H54 (cell line): ENCODE results near the gene TRERF1.
"Not testable (repeated sequence)": the region's sequence is repeated elsewhere in the genome, so short reads cannot be mapped to it uniquely, and the experiment has no call there.

Experiments used
- DNase-seq: peaks from one replicate; pipeline ENCODE4 v3.0.0; 2011; ENCODE audit warnings: low spot score, mixed read lengths; ENCODE audit not compliant: insufficient read length
- FAIRE-seq: peaks from 3 replicates; lab custom pipeline; 2011; peaks lifted over from hg19 to GRCh38; lab: Jason Lieb, UNC
- POLR2A ChIP-seq: IDR thresholded peaks from 2 replicates; pipeline ENCODE4 v1.6.1; 2011; ENCODE audit warnings: low read depth, mild to moderate bottlenecking, low read length

The TRERF1 gene

DNA sequence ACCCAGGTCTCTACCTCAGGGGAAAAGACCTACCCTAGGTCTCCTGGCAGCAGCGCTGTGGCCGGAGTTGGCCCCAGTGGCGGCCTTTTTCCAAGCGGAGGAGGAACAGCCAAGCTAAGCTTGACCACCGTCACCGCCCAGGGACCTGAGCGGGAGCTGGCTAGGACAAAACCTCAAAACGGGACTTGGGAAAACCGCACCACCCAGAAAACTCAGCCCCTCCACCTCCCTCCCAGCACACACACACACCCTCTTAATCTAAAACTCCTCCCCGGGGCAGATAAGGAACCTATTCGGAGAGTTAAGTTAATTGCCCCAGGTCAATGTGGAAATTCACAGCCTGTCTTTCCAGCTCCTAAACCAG, 2.7 kb upstream of the TRERF1 start:
- no peak for FAIRE-seq

DNA sequence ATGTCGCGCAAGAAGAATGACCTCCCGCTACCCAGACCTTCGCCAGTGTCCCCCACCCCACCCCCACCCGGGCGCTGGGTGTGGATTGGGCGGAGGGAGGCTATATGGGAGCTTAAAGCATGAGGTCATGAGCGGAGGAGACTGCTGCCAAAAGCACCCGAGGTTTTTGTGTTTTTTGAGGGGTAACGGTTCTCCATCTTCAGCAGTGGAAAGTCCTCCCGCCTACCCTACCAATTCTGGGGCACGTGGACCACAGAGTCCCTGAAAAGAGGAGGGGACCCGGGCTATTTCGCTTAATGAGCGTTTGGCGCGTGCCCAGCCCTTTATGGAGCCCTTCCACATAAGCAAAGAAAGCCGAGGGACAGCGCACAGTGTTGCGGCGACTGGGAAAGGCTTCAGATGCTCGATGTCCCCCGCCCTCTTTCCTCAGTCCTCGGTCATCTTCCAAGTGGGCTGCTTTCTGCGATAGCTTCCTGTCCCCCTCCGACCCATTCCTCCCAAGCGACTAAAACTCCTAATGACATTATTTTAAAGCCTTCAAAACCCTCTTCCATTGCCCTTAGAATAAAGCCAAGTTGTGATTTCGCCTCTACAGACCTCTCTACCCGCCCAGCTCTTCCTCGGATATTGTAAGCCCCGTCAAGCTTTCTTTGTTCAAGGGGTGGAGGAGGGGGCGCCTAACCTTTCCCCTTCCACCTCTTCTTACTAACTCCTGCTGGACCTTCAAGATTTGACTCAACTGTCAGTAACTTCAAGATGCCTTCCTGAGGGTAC, 2.1 kb upstream of the TRERF1 start:
- FAIRE-seq, result no peak

More for the DNA sequence above, 2.7 kb upstream of the TRERF1 start:
- TF ChIP-seq POLR2A, result no peak
- DNase-seq, result no peak

DNA sequence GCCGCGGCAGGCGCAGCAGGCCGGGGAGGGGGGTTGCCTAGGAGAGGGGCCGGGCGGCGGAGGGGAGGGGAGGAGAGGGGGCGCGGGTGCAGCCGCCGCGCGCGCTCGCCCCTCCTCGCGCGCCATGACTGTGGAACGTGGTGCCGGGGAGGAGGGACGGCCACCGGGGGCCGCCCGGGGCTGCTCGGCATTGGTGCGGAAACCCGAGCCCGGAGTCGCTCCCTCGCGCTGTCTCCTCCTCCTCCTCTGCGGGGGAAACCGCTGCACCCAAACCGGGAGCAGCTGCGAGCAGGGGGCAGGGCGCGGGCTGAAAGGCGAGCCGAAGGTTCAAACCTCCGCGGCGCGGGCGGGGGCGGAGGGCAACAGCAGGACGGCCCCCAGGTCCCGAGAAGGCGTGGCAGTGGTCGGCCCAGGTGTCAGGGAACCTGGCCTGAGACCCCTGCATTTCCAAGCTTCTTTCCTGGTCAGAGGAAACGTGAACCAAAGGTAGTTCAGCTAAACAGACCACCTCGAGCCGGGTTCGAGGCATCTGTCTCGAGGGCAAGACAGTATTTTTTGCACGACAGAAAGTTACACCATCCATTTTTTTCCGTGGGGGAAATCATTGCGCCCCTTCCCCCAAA, 1.4 kb upstream of the TRERF1 start:
- peak; percentile 28 for TF ChIP-seq POLR2A
- FAIRE-seq, result no peak
- peak; percentile 90 for DNase-seq

More for the DNA sequence above, 2.1 kb upstream of the TRERF1 start:
- TF ChIP-seq POLR2A, result no peak
- no peak for DNase-seq

DNA sequence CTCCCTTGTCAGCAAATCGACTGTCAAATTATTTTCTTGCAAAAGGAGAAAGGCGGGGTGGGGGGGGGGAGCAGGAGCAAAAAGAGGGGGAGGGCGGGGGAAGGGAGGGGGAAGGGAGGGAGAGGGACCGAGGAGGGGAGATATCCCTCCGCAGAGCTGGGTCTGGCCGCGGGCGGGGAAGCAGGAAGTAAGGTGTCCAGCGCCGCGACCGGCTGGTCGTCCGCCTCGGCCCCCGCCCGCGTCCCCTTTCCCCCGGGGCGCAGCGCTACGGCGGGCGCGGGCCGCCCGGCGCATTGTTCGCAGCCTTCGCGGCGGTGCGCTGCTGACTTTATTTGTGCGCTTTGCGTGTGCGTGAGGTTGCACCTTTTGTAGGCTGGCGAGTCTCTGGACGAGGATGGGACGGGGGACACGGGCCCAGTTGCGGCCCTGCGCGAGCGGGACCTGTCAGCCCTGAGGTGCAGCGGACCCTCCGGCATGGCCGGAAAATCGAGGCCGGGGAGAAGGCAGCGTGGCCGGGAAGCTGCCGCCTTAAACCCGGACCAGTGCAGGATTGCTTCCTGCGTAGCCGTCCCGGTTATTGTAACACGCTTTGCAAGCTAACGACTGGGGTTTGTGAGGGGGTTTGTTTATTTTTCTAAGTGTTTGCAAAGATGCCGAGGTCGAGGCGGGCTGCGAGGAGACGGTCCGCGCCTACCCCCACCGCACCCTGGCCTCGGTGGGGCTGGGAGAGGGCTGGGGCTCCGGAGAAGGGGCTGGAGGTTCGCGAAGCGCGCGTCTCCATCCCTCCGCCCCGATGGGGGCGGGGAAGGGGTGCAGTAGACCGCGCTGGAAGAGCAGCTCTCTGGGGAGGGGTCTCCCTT, 675 bp upstream of the TRERF1 start:
- DNase-seq (peak; percentile 45), FAIRE-seq (no peak)

DNA sequence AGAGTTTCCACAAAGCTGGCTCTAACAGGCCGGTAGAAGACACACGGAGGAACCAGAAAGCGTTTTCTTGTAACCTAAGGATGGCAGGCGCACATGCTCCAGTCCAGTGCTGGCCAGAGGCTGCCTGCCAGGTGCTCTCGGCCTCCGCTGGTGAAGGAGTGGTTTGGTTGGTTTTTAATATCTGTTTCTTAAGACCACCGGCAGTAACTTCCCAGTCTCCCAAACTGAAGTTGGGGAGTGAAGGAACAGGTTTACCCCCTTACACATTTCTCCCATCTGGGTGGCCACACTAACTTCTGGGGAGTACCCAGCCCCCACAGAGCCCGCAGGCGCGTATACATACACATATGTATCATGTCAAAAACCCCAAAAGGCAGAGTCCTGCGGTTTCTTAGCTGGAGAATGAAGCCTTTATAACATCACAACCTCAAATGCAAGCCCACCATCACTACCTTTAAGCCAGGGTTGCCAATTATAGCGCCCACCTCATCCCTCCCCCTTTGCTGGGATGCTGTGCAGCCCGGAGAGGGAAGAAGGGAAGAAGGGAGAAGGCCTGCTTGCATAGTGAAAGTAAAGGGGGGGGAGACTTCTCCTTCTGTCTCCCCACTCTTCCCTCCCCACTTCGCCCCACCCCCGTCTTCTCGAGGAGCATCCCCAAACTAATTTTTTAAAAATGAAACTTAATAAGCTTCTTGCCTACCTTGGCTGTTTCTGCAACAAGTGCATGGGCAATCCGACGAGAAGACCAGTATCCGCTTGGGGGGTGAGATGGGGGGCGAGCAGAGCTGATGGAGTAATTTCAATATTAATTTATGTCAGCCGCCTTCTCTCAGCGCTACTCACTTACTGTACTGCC, 1.0 kb downstream of the TRERF1 start:
- FAIRE-seq (no peak), DNase-seq (peak; percentile 28)
- TF ChIP-seq POLR2A, result no peak

More for the DNA sequence above, 675 bp upstream of the TRERF1 start:
- peak; percentile 56 for TF ChIP-seq POLR2A

DNA sequence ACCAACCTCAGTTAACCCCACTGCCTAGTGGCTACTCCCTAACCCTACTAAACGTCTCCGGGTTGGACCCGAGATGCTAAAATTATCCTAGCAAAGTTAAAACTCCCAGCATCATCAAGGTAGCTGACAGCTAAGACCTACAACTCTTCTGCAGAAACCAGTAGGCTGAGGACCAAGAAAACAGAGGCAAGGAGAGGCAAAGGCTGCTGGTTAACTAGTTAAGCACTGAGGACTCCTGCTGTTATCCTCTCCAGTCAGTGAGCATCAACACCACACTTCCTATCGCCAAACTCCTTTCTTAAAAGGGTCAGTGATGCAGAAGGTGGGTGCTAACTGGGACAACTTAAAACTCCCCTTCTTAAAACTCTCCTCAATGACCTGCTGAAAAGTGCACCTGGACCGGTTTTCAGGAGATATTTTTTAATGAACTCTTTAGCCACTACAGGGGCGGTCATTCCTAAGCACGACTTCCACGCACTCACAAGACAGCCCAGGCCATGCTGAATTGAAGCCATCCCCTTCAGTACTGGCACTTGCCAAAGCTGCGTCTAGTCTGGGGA, 1.7 kb downstream of the TRERF1 start:
- DNase-seq (no peak), FAIRE-seq (no peak)

DNA sequence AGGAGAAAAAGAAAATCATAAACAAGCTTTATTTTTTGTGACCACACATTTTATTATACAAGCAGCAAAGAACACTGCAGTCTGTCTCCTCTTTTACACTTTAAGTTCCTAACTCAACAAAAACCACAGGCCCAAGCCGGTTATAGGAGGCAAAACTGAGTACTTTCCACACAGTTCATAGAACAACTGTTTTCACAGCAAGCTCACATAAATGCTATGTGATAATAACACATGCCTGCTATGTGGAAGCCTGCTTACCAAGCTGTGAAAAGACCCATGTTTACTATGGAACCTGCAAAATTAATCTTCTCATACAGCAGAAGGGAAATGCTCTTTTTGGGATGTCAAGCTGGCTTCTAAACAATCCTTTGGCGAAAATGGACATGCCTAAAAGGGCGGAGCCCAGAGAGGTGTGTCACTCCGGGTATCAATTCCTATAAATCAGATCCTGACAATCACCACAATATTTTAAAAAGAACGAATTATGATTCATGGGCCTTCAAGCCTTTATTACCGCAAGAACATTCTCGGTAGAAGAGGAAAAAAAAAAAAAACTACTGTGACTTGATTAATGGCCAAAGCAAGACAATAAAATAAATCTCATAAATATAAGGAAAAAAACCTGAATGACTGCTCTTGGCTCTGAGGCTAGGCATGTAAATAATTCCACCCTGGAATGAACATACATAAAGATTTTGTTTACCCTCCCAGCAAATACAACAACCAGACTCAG, 2.6 kb downstream of the TRERF1 start:
- DNase-seq (no peak), FAIRE-seq (no peak)
- TF ChIP-seq POLR2A, result no peak

More for the DNA sequence above, 1.7 kb downstream of the TRERF1 start:
- no peak for TF ChIP-seq POLR2A

DNA sequence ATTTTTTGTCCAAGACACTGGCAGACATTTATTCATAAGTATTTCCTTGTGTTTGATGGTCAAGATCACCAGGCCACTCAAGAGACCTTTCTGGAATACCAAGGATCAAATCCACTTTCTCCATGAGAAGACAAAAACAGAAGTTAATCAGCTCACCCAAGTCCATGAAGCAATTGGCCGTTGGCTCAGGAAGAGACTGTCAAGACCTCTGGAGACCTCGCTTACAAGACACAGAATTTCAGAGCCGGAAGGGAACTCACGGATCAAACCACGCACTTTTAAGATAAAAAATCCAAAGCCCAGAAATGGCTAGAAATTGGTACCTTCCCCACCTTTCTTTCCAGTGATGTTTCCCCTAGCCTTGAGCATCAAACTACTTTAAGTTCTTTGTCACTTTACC, 3.3 kb downstream of the TRERF1 start:
- FAIRE-seq, result no peak
- no peak for DNase-seq
- TF ChIP-seq POLR2A, result no peak

DNA sequence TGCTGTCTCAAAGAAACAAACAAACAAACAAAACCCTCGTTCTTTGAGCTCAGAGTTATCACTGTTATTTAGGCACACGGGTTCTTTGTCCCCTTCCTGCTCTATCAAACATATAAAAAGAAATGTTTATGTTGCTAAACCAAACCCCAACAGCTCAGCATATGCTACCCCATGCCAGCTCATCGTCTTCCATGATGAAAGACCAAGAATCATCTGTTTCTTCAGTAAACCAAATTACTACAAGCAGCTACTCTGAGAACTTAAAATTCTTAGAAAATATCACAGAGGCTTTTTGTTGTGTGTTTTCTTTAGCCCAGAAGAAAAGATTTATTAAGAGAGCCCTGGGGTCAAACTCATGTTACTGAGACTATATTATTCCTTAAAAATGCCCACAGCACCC, 4.7 kb downstream of the TRERF1 start:
- DNase-seq (no peak), FAIRE-seq (no peak)
- no peak for TF ChIP-seq POLR2A

DNA sequence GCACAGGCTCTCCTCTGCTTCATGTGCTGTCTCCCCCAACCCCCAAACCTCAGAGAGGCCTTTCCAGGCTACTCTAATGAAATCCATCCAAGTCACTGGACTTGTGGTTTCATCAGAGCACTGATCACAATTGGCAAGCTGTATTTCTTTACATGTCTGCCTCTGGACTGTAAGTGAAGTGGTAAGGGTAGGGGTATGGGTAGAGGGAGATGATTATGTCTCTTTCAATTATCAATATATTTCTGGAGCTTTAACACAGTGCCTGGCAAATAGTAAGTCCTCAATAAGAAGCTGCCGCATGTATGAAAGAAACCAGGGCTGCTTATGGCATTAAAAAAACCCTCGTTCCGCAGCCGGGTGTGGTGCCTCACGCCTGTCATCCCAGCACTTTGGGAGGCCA, 5.4 kb downstream of the TRERF1 start:
- no peak for DNase-seq
- no peak for FAIRE-seq
- TF ChIP-seq POLR2A, result no peak

DNA sequence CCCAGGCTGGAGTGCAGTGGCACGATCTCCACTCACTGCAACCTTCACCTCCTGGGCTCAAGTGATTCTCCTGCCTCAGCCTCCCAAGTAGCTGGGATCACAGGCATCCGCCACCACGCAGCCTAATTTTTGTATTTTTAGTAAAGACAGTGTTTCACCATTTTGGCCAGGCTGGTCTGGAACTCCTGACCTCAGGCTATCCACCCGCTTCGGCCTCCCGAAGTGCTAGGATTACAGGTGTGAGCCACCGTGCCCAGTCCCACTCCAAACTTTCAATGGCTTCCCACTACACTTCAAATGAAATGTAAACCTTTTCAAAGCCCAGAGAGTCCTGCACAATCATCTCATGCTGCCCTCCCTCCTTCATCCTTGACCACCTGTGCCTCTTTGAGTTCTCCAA, 5.8 kb downstream of the TRERF1 start:
- DNase-seq, FAIRE-seq: not testable (repeated sequence)

DNA sequence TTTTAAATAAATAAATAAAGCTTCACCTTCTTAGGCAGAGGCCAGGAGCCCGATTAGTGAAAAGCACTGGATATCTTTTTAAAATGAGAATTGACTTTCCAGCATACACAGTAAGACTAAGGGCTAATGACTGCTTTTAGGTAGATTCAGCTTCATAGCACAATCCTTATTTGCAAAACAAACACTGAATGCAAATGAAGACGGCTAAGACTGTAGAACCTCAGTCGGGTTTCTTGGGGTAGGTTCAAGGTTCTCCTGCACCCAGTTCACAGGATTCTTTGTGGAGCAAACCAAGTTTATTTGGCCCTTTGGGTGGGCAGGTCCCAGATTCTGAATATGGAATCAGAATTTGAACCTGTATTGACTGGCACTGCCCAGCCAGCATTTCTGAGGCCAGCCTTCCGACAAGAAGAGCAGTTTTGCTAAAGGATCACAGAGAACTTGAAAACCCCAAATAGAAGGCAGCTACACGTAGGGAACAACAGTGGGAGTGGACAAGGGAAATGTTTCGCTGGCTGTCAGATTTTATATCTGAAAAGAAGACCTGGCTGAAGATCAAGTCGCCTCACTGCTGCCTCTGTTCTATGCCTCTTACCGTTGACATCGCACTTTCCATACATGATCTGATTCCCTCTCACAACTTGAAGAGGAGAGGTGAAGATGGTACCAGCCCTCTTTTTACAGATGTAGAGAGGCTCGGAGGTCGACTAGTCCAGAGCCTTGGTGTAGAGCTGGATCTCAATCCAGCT, 8.2 kb downstream of the TRERF1 start:
- TF ChIP-seq POLR2A, result no peak
- DNase-seq (no peak), FAIRE-seq (no peak)
